HG03354 (cell line): ENCODE data around the gene MIA2.
A peak's percentile ranks its signal among the peaks of the same experiment; 100 is the strongest.
"Not testable (repeated sequence)": the region's sequence is repeated elsewhere in the genome, so short reads cannot be mapped to it uniquely, and the experiment has no call there.

Experiments
- ATAC-seq: cut with Tn5 transposase; IDR thresholded peaks from one replicate; pipeline ENCODE4 v1.9.1; 2021; ENCODE audit warnings: mild to moderate bottlenecking; ENCODE audit not compliant: unreplicated experiment, poor library complexity, severe bottlenecking

The MIA2 gene, protein sequence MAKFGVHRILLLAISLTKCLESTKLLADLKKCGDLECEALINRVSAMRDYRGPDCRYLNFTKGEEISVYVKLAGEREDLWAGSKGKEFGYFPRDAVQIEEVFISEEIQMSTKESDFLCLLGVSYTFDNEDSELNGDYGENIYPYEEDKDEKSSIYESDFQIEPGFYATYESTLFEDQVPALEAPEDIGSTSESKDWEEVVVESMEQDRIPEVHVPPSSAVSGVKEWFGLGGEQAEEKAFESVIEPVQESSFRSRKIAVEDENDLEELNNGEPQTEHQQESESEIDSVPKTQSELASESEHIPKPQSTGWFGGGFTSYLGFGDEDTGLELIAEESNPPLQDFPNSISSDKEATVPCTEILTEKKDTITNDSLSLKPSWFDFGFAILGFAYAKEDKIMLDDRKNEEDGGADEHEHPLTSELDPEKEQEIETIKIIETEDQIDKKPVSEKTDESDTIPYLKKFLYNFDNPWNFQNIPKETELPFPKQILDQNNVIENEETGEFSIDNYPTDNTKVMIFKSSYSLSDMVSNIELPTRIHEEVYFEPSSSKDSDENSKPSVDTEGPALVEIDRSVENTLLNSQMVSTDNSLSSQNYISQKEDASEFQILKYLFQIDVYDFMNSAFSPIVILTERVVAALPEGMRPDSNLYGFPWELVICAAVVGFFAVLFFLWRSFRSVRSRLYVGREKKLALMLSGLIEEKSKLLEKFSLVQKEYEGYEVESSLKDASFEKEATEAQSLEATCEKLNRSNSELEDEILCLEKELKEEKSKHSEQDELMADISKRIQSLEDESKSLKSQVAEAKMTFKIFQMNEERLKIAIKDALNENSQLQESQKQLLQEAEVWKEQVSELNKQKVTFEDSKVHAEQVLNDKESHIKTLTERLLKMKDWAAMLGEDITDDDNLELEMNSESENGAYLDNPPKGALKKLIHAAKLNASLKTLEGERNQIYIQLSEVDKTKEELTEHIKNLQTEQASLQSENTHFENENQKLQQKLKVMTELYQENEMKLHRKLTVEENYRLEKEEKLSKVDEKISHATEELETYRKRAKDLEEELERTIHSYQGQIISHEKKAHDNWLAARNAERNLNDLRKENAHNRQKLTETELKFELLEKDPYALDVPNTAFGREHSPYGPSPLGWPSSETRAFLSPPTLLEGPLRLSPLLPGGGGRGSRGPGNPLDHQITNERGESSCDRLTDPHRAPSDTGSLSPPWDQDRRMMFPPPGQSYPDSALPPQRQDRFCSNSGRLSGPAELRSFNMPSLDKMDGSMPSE (N-terminal part only)

GRCh38 chr14:39233680-39234326 lies at the start of gene MIA2:
TSS of gene MIA2 (plus strand) at chr14:39233915. CDS start at chr14:39234115, 200 bp downstream.
- ATAC-seq, result no peak

DNA sequence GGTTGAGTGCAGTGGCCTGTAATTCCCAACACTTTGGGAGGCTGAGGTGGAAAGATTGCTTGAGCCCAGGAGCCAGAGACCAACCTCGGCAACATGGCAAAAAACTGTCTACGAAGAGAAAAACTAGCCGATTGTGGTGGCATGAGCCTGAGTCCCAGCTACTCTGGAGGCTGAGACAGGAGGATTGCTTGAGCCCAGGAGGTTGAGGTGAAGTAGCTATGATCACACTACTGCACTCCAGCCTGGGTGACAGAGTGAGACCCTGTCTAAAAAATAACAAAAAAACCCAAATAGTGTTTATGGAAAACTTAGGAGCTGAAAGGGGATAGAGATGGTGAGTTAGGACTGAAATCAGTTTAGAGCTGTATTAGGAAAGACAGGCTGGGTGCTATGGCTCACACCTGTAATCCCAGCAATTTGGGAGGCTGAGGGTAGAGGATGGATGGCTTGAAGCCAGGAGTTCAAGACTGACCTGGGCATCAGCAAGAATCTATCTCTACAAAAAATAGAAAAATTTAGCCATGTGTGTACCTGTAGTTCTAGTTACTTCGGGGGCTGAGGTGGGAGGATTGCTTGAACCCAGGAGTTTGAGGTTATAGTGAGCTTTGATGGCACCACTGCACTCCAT lies 49.0 kb upstream of the MIA2 start:
- no peak for ATAC-seq

GRCh38 chr14:39185256-39186049 lies 48.3 kb upstream of the MIA2 start:
- no peak for ATAC-seq

- no peak for ATAC-seq
Observed at GRCh38 chr14:39186941-39187525, 46.7 kb upstream of the MIA2 start.

- no peak for ATAC-seq
Observed at GRCh38 chr14:39203659-39204606, 29.8 kb upstream of the MIA2 start.

DNA sequence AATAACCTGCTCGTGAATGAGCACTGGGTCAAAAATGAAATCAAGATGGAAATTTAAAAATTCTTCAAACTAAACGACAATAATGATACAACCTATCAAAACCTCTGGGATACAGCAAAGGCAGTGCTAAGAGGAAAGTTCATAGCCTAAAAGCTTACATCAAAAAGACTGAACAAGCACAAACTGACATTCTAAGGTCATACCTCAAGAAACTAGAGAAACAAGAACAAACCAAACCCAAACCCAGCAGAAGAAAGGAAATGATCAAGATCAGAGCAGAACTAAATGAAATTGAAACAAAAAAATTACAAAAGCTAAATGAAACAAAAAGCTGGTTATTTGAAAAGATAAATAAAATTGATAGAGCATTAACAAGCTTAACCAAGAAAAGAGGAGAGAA lies 26.3 kb upstream of the MIA2 start:
- not testable (repeated sequence) for ATAC-seq

DNA sequence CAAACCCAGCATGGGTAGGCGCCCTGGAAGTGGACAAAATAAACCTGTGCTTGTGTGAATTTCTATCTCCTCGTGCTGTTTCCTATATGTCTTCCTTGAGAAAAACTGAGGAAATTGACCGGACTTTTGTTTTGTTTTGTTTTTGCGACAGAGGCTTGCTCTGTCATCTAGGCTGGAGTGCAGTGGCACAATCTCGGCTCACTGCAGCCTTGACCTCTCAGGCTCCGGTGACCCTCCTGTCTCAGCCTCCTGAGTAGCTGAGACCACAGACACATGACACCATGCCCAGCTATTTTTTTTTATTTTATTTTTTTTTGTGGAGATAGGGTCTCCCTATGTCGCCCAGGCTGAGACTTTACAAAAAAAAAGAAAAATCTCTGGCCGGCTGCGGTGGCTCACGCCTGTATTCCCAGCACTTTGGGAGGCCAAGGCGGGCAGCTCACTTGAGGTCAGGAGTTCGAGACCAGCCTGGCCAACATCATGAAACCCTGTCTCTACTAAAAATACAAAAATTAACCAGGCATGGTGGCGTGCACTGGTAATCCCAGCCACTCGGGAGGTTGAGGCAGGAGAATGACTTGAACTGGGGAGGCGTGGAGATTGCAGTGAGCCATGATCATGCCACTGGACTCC lies 22.5 kb upstream of the MIA2 start:
- ATAC-seq, result no peak

- no peak for ATAC-seq
Observed at GRCh38 chr14:39212034-39212433, 21.7 kb upstream of the MIA2 start.

GRCh38 chr14:39212693-39213092 lies 21.0 kb upstream of the MIA2 start:
- no peak for ATAC-seq

DNA sequence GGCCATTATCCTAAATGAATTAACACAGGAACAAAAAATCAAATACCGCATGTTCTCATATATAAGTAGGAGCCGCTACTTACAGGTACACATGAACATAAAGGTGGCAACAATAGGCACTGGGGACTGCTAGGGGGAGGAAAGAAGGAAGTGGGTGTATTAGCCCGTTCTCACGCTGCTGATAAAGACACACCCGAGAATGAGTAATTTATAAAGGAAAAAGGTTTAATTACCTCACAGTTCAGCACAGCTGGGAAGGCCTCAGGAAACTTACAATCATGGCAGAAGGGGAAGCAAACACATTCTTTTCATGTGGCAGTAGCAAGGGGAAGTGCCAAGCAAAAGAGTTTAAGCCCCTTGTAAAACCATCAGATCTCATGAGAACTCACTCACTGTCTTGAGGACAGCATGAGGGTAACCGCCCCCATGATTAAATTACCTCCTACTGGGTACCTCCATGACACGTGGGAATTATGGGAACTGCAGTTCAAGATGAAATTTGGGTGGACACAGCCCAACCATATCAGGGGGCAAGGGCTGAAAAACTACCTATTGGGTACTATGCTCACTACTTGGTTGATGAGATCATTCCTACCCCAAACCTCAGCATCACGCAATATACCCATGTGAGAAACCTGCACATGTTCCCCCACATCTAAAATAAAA lies 16.4 kb upstream of the MIA2 start:
- ATAC-seq, result no peak

DNA sequence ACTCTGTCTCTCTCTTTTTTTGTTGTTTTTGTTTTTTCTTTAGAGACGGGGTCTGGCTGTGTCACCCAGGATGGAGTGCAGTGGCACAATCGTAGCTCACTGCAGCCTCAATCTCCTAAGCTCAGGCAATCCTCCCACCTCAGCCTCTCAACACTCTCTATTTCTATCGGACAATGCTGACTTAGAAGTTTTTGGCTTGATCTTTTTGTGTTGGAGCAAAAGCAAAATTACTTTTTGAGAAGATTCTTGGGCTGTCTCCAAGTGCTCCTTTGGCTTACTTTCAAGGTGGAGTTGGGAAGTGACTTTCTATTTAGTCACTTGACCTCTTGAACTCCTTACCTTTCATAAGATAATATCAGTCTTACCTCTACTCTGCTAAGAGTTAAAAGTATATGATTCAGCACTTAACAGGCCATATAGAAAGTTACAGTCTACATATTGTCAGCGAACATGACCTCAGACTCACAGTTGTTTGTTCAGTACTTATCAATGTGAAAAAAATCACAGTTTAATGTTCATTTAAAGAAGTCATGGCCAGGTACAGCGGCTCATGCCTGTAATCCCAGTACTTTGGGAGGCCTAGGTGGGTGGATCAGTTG lies 15.4 kb upstream of the MIA2 start:
- no peak for ATAC-seq

GRCh38 chr14:39219075-39219499 lies 14.6 kb upstream of the MIA2 start:
- peak; percentile 70 for ATAC-seq

DNA sequence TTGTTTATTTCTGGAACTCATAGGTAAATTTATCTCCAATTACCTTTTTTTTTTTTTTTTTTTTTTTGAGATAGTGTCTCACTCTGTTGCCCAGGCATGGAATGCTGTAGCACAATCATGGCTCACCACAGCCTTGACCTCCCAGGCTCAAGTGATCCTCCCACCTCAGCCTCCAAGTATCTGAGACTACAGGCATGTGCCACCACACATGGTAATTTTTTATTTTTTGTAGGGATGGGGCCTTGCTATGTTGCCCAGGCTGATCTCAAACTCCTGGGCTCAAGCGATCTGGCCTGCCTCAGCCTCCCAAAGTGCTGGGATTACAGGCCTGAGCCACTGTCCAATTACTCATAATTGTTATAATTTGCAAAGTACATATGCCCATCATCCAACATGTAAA lies 13.2 kb upstream of the MIA2 start:
- not testable (repeated sequence) for ATAC-seq

DNA sequence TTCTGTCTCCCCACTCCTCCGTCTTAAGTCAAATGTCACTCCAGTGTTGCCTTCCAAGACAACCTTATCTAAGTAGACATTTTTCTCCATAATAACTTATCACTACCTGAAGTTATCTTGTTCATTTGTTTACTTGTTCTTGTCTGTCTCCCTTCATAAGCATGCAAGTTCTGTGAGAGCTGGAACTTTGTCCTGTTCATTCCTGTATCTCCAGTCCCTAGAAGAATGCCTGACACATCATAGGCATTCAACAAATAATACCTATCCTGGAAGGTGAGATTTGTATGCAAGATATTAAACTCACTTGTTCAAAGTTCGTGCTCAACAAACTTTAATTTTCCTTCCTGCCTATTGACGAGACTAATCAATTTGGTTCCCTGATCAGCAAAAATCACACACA lies 5.7 kb upstream of the MIA2 start:
- no peak for ATAC-seq

GRCh38 chr14:39228509-39229221 lies 5.0 kb upstream of the MIA2 start:
- ATAC-seq, result no peak
